ENCODE results near the gene GRPEL2. TPM values are rescaled to one million over a fixed set of nuclear protein-coding genes. Genes with fewer than 3 reads are reported as not detected.
A peak's percentile ranks its signal among the peaks of the same experiment; 100 is the strongest.

The GRPEL2 gene
- total and polyA plus RNA-seq, 2 donors (not counting 3 experiments of a cell fraction or from before 2014, with no cell fraction given): 7.6 to 32.5 TPM

- no peaks in the 10 kb centered on the region for H3K27me3 ChIP-seq (ENCODE audit: control insufficient read depth in 2 of 2, insufficient read depth in 2 of 2, low read length in 2 of 2)
- peaks cover 28% of the 10 kb centered on the region for H3K4me1 ChIP-seq (ENCODE audit: control insufficient read depth, extremely low read depth, insufficient read depth, low read length)
- H3K9ac ChIP-seq (replicated peaks; ENCODE audit: extremely low read depth, insufficient read depth, low read length): peak overlapping the region; percentile 37
- no peak overlapping the region for H3K4me2 ChIP-seq (ENCODE audit: insufficient read depth, low read length)
- H3K79me2 ChIP-seq (ENCODE audit: control insufficient read depth, insufficient read depth, low read length): no peaks in the 10 kb centered on the region
- TF ChIP-seq FOS (IDR thresholded peaks at IDR 0.05; ENCODE audit: borderline replicate concordance, insufficient read depth, low read length): no peak
- TF ChIP-seq, protein P1, sequence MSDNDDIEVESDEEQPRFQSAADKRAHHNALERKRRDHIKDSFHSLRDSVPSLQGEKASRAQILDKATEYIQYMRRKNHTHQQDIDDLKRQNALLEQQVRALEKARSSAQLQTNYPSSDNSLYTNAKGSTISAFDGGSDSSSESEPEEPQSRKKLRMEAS (IDR thresholded peaks at IDR 0.05; ENCODE audit: insufficient read depth, insufficient read length): no peak
- TF ChIP-seq POLR2AphosphoS5 (IDR thresholded peaks at IDR 0.05; ENCODE audit: insufficient read depth, low read depth, low read length): no peak
- no peak for TF ChIP-seq CTCF (IDR thresholded peaks at IDR 0.05; ENCODE audit: extremely low read depth in 1 of 2, insufficient read depth in 1 of 2, low read depth in 1 of 2, low read length in 2 of 2)
- TF ChIP-seq GATA2 (IDR thresholded peaks at IDR 0.05; ENCODE audit: insufficient read depth, insufficient read length, low read depth, low read length): no peak
- no peak for TF ChIP-seq POLR2A (IDR thresholded peaks at IDR 0.05; ENCODE audit: low read depth, low read length)
- TF ChIP-seq JUN (IDR thresholded peaks at IDR 0.05; ENCODE audit: borderline replicate concordance, insufficient read depth, insufficient read length, low read depth): no peak
- no peak for TF ChIP-seq MYC (IDR thresholded peaks at IDR 0.05; ENCODE audit: low read depth, low read length)
- TF ChIP-seq EZH2 (IDR thresholded peaks at IDR 0.05; ENCODE audit: borderline replicate concordance, low read depth, low read length, severe bottlenecking): no peak
- H3K36me3 ChIP-seq (ENCODE audit: control insufficient read depth in 2 of 2, extremely low read depth in 1 of 2, insufficient read depth in 2 of 2, low read length in 2 of 2): no peaks in the 10 kb centered on the region
- intact Hi-C loops (cut with micrococcal nuclease) (loop anchor here (1.0 to 2.0 kb wide), 2 partner anchors 12 to 45 kb away; partner anchors contain the start of gene GRPEL2), dilution Hi-C loops (cut with MboI; ENCODE audit: extremely low pct_ligation_motif_present, low sequenced_read_pairs) (no loop called here)
- H3K27ac ChIP-seq (ENCODE audit: insufficient read depth, low read depth, low read length): peak overlapping the region; percentile 80
- CTCF ChIA-PET: interaction anchor here (1.0 to 4.6 kb wide), 10 partner anchors 10 to 265 kb away, joined by 3 to 26 read pairs (median 8); no protein-coding TSS in a partner anchor
- no peaks in the 10 kb centered on the region for H3K9me1 ChIP-seq (replicated peaks; ENCODE audit: control insufficient read depth, extremely low read depth, insufficient read depth, low read length)
- FAIRE-seq (no peak), DNase-seq (ENCODE audit: low read depth, low spot score) (no peak)
- no peak overlapping the region for H3K4me3 ChIP-seq (replicated peaks in 1 of 3; ENCODE audit: insufficient read depth in 1 of 3, low read depth in 1 of 3, low read length in 3 of 3)
- BruUV-seq (replicated peaks): no TSS peak
- no peaks in the 10 kb centered on the region for H4K20me1 ChIP-seq (replicated peaks; ENCODE audit: control insufficient read depth, extremely low read depth, insufficient read depth, low read length)
- H3K9me3 ChIP-seq (replicated peaks; ENCODE audit: control insufficient read depth, insufficient read depth, low read length): no peaks in the 10 kb centered on the region
- POLR2A ChIA-PET: interaction anchor here (1.0 to 1.9 kb wide), 2 partner anchors 11 kb away, joined by 3 to 10 read pairs; no protein-coding TSS in a partner anchor
- H2AFZ ChIP-seq (ENCODE audit: low read depth, low read length): no peak overlapping the region
These were observed 45.7 kb upstream of the GRPEL2 start for GRCh38 chr5:149299451-149300054.
